A673 (cell line): ENCODE measurements around the gene KCNK3.

Source experiments
- CTCF ChIP-seq: fragments of 300-800, 200-600 bp; sonication (generic); conservative IDR thresholded peaks from 2 replicates; pipeline ENCODE4 v1.5.1; 2017; ENCODE audit warnings: low read depth, mild to moderate bottlenecking, antibody characterized with exemption, low read length, moderate library complexity, mixed read lengths
- EZH2 ChIP-seq: fragments of 200-600 bp; sonication (generic); IDR thresholded peaks from 2 replicates; pipeline ENCODE4 v1.6.1; 2017; ENCODE audit warnings: borderline replicate concordance, low read depth, mild to moderate bottlenecking, mixed read lengths, antibody characterized with exemption, low read length; ENCODE audit not compliant: poor library complexity, severe bottlenecking

- TF ChIP-seq CTCF, result no peak
- TF ChIP-seq EZH2, result no peak
These were observed 7.2 kb upstream of the KCNK3 start for GRCh38 chr2:26685341-26685740.
